VCaP (cell line): ENCODE results near the gene TTLL11.
"Not testable (repeated sequence)": the region's sequence is repeated elsewhere in the genome, so short reads cannot be mapped to it uniquely, and the experiment has no call there.

ENCODE experiments used
- H3K27ac ChIP-seq: fragments of 450-650 bp; 2 replicates; pipeline ENCODE4 v1.5.1; 2017
- CTCF ChIP-seq: fragments of 450-650 bp; conservative IDR thresholded peaks from 2 replicates; pipeline ENCODE4 v1.5.1; 2017; ENCODE audit warnings: mild to moderate bottlenecking, moderate library complexity

The TTLL11 gene

GRCh38 chr9:121798941-121799340, 294.2 kb downstream of the TTLL11 start:
- no peak for TF ChIP-seq CTCF
- no peak overlapping the region for H3K27ac ChIP-seq

- no peak overlapping the region for H3K27ac ChIP-seq
- TF ChIP-seq CTCF: no peak
Observed at GRCh38 chr9:121797081-121797480, 296.0 kb downstream of the TTLL11 start.

GRCh38 chr9:121794334-121794733, 298.8 kb downstream of the TTLL11 start:
- H3K27ac ChIP-seq: not testable (repeated sequence)

- H3K27ac ChIP-seq: not testable (repeated sequence)
Observed at GRCh38 chr9:121792476-121792875, 300.6 kb downstream of the TTLL11 start.

- no peak overlapping the region for H3K27ac ChIP-seq
- TF ChIP-seq CTCF: no peak
Observed at GRCh38 chr9:121790841-121791240, 302.3 kb downstream of the TTLL11 start.

GRCh38 chr9:121788686-121789366, 304.3 kb downstream of the TTLL11 start:
- no peak for TF ChIP-seq CTCF
- no peak overlapping the region for H3K27ac ChIP-seq

GRCh38 chr9:121786998-121787422, 306.1 kb downstream of the TTLL11 start:
- no peak for TF ChIP-seq CTCF
- no peak overlapping the region for H3K27ac ChIP-seq

- TF ChIP-seq CTCF: no peak
- H3K27ac ChIP-seq: no peak overlapping the region
Observed at GRCh38 chr9:121786543-121786948, 306.6 kb downstream of the TTLL11 start.
